H9 (cell line): ENCODE measurements around the gene SETMAR. TPM values are rescaled to one million over a fixed set of nuclear protein-coding genes. Genes with fewer than 3 reads are reported as not detected.
A peak's percentile ranks its signal among the peaks of the same experiment; 100 is the strongest.
"Not testable (repeated sequence)": the region's sequence is repeated elsewhere in the genome, so short reads cannot be mapped to it uniquely, and the experiment has no call there.

Experiments
- DNase-seq: peaks from one replicate; pipeline ENCODE4 v3.0.0-alpha.2; 2017
- H2AFZ ChIP-seq: one replicate; pipeline ENCODE4 v1.6.1; 2013; ENCODE audit warnings: mild to moderate bottlenecking, low read length, control low read depth, moderate library complexity
- H2AK5ac ChIP-seq: 2 replicates; pipeline ENCODE4 v1.6.1; 2013; ENCODE audit warnings: low read length, control low read depth, mixed read lengths; ENCODE audit not compliant: insufficient read length
- H2BK120ac ChIP-seq: one replicate; pipeline ENCODE4 v1.6.1; 2013; ENCODE audit warnings: low read depth, mild to moderate bottlenecking, low read length, control low read depth, inconsistent platforms; ENCODE audit not compliant: poor library complexity, severe bottlenecking
- H2BK12ac ChIP-seq: 2 replicates; pipeline ENCODE4 v1.6.1; 2013; ENCODE audit warnings: low read length, control low read depth, mixed read lengths, low read depth; ENCODE audit not compliant: insufficient read length
- H2BK15ac ChIP-seq: 2 replicates; pipeline ENCODE4 v1.6.1; 2013; ENCODE audit warnings: low read depth, low read length, control low read depth
- H2BK20ac ChIP-seq: one replicate; pipeline ENCODE4 v1.6.1; 2013; ENCODE audit warnings: low read depth, mild to moderate bottlenecking, low read length, control low read depth, inconsistent platforms; ENCODE audit not compliant: poor library complexity, severe bottlenecking
- H2BK5ac ChIP-seq: 2 replicates; pipeline ENCODE4 v1.6.1; 2013; ENCODE audit warnings: low read length, control low read depth, mixed read lengths; ENCODE audit not compliant: insufficient read length
- H3K14ac ChIP-seq: 2 replicates; pipeline ENCODE4 v1.6.1; 2013; ENCODE audit warnings: low read length, control low read depth; ENCODE audit not compliant: insufficient read depth
- H3K18ac ChIP-seq: 2 replicates; pipeline ENCODE4 v1.6.1; 2013; ENCODE audit warnings: low read depth, mild to moderate bottlenecking, mixed read lengths, low read length, control low read depth; ENCODE audit not compliant: insufficient read length
- H3K23ac ChIP-seq: 2 replicates; pipeline ENCODE4 v1.6.1; 2013; ENCODE audit warnings: low read length, control low read depth, mixed read lengths, low read depth; ENCODE audit not compliant: insufficient read length
- H3K23me2 ChIP-seq: 2 replicates; pipeline ENCODE4 v1.6.1; 2013; ENCODE audit warnings: low read depth, mild to moderate bottlenecking, mixed read lengths, low read length, control low read depth; ENCODE audit not compliant: insufficient read length, poor library complexity, severe bottlenecking
- H3K27ac ChIP-seq: 2 replicates; pipeline ENCODE4 v1.5.1; 2013; ENCODE audit warnings: low read length, control low read depth, mixed read lengths, low read depth; ENCODE audit not compliant: insufficient read length
- H3K27me3 ChIP-seq: 2 replicates; pipeline ENCODE4 v1.6.1; 2013; ENCODE audit warnings: low read length, control low read depth, inconsistent platforms; ENCODE audit not compliant: insufficient read depth
- H3K4ac ChIP-seq: 2 replicates; pipeline ENCODE4 v1.6.1; 2013; ENCODE audit warnings: low read depth, mild to moderate bottlenecking, control low read depth, inconsistent platforms, low read length, moderate library complexity
- H3K4me1 ChIP-seq: 2 replicates; pipeline ENCODE4 v1.6.1; 2013; ENCODE audit warnings: low read length, control low read depth, inconsistent platforms; ENCODE audit not compliant: insufficient read depth
- H3K4me2 ChIP-seq: 2 replicates; pipeline ENCODE4 v1.6.1; 2013; ENCODE audit warnings: low read length, control low read depth, mixed read lengths; ENCODE audit not compliant: insufficient read length, insufficient read depth
- H3K56ac ChIP-seq: 2 replicates; pipeline ENCODE4 v1.6.1; 2013; ENCODE audit warnings: low read depth, mild to moderate bottlenecking, mixed read lengths, low read length, control low read depth; ENCODE audit not compliant: insufficient read length
- H3K79me1 ChIP-seq: 2 replicates; pipeline ENCODE4 v1.6.1; 2013; ENCODE audit warnings: low read depth, mild to moderate bottlenecking, moderate library complexity, low read length, control low read depth, inconsistent platforms; ENCODE audit not compliant: insufficient read depth, poor library complexity, severe bottlenecking
- H3K79me2 ChIP-seq: 2 replicates; pipeline ENCODE4 v1.6.1; 2013; ENCODE audit warnings: low read length, control low read depth, inconsistent platforms; ENCODE audit not compliant: insufficient read depth
- H3K9ac ChIP-seq: 2 replicates; pipeline ENCODE4 v1.6.1; 2013; ENCODE audit warnings: low read length, control low read depth, mixed read lengths; ENCODE audit not compliant: insufficient read length; ENCODE audit errors: extremely low read depth
- H3K9me3 ChIP-seq: one replicate; pipeline ENCODE4 v1.6.1; 2013; ENCODE audit warnings: low read depth, low read length, inconsistent platforms; ENCODE audit not compliant: control insufficient read depth
- H3T11ph ChIP-seq: one replicate; pipeline ENCODE4 v1.6.1; 2013; ENCODE audit warnings: mild to moderate bottlenecking, low read length, control low read depth, inconsistent platforms
- H4K20me1 ChIP-seq: one replicate; pipeline ENCODE4 v1.6.1; 2013; ENCODE audit not compliant: control insufficient read depth, insufficient read length, insufficient read depth
- H4K5ac ChIP-seq: 2 replicates; pipeline ENCODE4 v1.6.1; 2013; ENCODE audit warnings: low read depth, mild to moderate bottlenecking, mixed read lengths, low read length, control low read depth; ENCODE audit not compliant: insufficient read length
- H4K8ac ChIP-seq: replicated peaks from 2 replicates; pipeline ENCODE4 v1.6.1; 2013; ENCODE audit warnings: low read length, control low read depth, mixed read lengths, low read depth; ENCODE audit not compliant: insufficient read length
- H4K91ac ChIP-seq: 2 replicates; pipeline ENCODE4 v1.6.1; 2013; ENCODE audit warnings: low read depth, mild to moderate bottlenecking, moderate library complexity, mixed read lengths, low read length, control low read depth; ENCODE audit not compliant: insufficient read length
- H3K27ac Mint-ChIP-seq, 3 experiments: 2 replicates in 2 of 3; 3 replicates in 1 of 3; pipeline ENCODE4 v1.8.0; 2020 to 2021; ENCODE audit warnings: mixed read lengths in 3 of 3, mild to moderate bottlenecking in 1 of 3, moderate library complexity in 1 of 3
- H3K27me3 Mint-ChIP-seq: 2 replicates; pipeline ENCODE4 v1.8.0; 2021; ENCODE audit warnings: low read depth, mild to moderate bottlenecking, moderate library complexity, mixed read lengths
- H3K36me3 Mint-ChIP-seq, 3 experiments: 2 replicates in 2 of 3; 3 replicates in 1 of 3; pipeline ENCODE4 v1.8.0; 2020 to 2021; ENCODE audit warnings: low read depth in 3 of 3, mixed read lengths in 3 of 3; ENCODE audit not compliant: insufficient read depth in 1 of 3
- H3K4me1 Mint-ChIP-seq, 2 experiments: 2 replicates each; pipeline ENCODE4 v1.8.0; 2020; ENCODE audit warnings: mixed read lengths in 2 of 2
- H3K4me3 Mint-ChIP-seq, 2 experiments: 2 replicates in 1 of 2; 3 replicates in 1 of 2; pipeline ENCODE4 v1.8.0; 2020 to 2021; ENCODE audit warnings: mild to moderate bottlenecking in 2 of 2, mixed read lengths in 2 of 2, moderate library complexity in 1 of 2
- H3K9me3 Mint-ChIP-seq, 2 experiments: 2 replicates in 1 of 2; 3 replicates in 1 of 2; pipeline ENCODE4 v1.8.0; 2020; ENCODE audit warnings: mild to moderate bottlenecking in 2 of 2, mixed read lengths in 2 of 2, moderate library complexity in 1 of 2
- WGBS: extraction: QIAGEN DNeasy Blood & Tissue Kit; methylation state at CpG from one replicate; pipeline ENCODE4 v1.1.7; 2013; ENCODE audit warnings: missing lambda C conversion rate, low lambda C conversion rate, mixed read lengths; ENCODE audit not compliant: insufficient read length; ENCODE audit errors: extremely low coverage; 5-methylcytosine and 5-hydroxymethylcytosine counted together
- total RNA-seq: library from RNA; stranded (reverse); gene quantifications from 2 replicates; pipeline ENCODE4 v1.2.1, GENCODE V29; 2021
- TF ChIP-seq, protein P1 (sequence below): fragments of 200-600 bp; sonication (generic); conservative IDR thresholded peaks from 3 replicates; pipeline ENCODE4 v1.8.0; 2021; ENCODE audit warnings: antibody characterized with exemption, mild to moderate bottlenecking

Gene SETMAR
- total RNA-seq, 1 experiment from 2014 or later: 29.1 TPM

DNA sequence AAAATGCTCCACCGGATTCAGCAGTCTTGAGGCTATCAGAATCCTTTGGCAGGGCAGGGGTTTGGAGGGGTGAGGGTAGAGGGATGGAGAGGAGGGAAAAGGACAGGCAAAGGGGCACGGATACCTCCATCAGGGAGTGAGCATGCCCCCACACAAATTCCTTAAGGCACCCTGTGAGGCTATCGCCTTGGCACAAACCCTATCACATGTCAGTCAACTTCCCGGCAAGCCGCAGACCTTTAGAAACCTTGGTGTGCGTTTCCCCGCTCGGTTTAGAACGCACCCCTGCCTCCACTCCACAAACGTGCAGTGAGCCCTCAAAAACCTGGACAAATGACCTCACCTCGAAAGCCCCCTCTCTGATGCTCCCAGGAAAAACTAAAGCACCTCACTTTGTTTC is 422 bp upstream of the SETMAR start:
- no peak overlapping the region for H3K27ac ChIP-seq

DNA sequence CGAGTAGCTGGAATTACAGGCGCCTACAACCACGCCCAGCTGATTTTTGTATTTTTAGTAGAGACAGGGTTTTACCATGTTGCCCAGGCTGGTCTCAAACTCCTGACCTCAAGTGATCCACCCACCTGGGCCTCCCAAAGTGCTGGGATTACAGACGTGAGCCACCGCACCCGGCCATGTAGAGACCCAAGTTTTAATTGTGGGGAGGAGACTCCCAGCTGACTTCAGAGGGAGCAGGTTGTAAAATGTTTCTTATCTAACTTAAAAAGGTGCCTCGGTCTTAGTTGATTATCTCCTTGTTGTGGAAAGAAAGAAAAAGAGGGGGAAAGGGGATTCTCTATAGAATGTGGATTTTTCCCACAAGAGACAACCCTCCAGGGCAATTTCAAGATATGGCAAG is 2.0 kb downstream of the SETMAR start:
- not testable (repeated sequence) for H3K9me3 ChIP-seq, H4K91ac ChIP-seq, H3K9ac ChIP-seq, H2BK15ac ChIP-seq, DNase-seq, H2BK5ac ChIP-seq, H4K8ac ChIP-seq, H3K79me2 ChIP-seq, H3K56ac ChIP-seq, H4K20me1 ChIP-seq, H2AFZ ChIP-seq, H2BK120ac ChIP-seq, H3K27me3 Mint-ChIP-seq, H3K27me3 ChIP-seq, H3K27ac ChIP-seq, H3K79me1 ChIP-seq, H3K14ac ChIP-seq, H3K23ac ChIP-seq, H3T11ph ChIP-seq, H2BK20ac ChIP-seq, H2AK5ac ChIP-seq, H3K9me3 Mint-ChIP-seq, H3K4me2 ChIP-seq, H3K18ac ChIP-seq, H3K27ac Mint-ChIP-seq, H3K4ac ChIP-seq, H3K23me2 ChIP-seq, H3K4me1 ChIP-seq, H2BK12ac ChIP-seq, H4K5ac ChIP-seq
- H3K4me3 Mint-ChIP-seq: peak overlapping the region in 1 of 2 experiments; percentile 93; a peak in 2 of 5 replicates
- H3K36me3 Mint-ChIP-seq: peaks cover 14 to 23% (median 16%) of the 10 kb centered on the region in 3 experiments
- H3K4me1 Mint-ChIP-seq: peaks cover 40 to 53% of the 10 kb centered on the region in 2 experiments
- WGBS: no CpG with 5 or more reads among the region's 7 CpGs

More for the DNA sequence above, 422 bp upstream of the SETMAR start:
- Histone ChIP-seq H3K4me1 (no peaks in the 10 kb centered on the region; the same call in 1 of the 2 replicates), H3K4me2 (peak overlapping the region; percentile 80), H3K23ac (no peak overlapping the region), H3K27me3 (no peaks in the 10 kb centered on the region), H3T11ph (no peak overlapping the region), H2AK5ac (no peak overlapping the region), H4K8ac (no peak overlapping the region), H3K79me1 (no peaks in the 10 kb centered on the region), H2BK12ac (no peak overlapping the region), H2BK5ac (no peak overlapping the region), H3K14ac (0 out of 2 replicates have a peak overlapping the region, but pooled peaks have one; percentile 51), H3K23me2 (peaks cover 7% of the 10 kb centered on the region), H3K18ac (no peak overlapping the region), H2BK15ac (no peak overlapping the region), H4K20me1 (no peaks in the 10 kb centered on the region), H4K91ac (no peak overlapping the region), H2BK120ac (no peak overlapping the region), H3K9ac (peak overlapping the region; percentile 25), H3K4ac (no peak overlapping the region), H4K5ac (no peak overlapping the region), H3K56ac (no peak overlapping the region), H3K79me2 (peaks cover 2% of the 10 kb centered on the region; the same call in 1 of the 2 replicates), H3K9me3 (no peaks in the 10 kb centered on the region), H2AFZ (peak overlapping the region; percentile 90), H2BK20ac (no peak overlapping the region)
- TF ChIP-seq, protein P1, sequence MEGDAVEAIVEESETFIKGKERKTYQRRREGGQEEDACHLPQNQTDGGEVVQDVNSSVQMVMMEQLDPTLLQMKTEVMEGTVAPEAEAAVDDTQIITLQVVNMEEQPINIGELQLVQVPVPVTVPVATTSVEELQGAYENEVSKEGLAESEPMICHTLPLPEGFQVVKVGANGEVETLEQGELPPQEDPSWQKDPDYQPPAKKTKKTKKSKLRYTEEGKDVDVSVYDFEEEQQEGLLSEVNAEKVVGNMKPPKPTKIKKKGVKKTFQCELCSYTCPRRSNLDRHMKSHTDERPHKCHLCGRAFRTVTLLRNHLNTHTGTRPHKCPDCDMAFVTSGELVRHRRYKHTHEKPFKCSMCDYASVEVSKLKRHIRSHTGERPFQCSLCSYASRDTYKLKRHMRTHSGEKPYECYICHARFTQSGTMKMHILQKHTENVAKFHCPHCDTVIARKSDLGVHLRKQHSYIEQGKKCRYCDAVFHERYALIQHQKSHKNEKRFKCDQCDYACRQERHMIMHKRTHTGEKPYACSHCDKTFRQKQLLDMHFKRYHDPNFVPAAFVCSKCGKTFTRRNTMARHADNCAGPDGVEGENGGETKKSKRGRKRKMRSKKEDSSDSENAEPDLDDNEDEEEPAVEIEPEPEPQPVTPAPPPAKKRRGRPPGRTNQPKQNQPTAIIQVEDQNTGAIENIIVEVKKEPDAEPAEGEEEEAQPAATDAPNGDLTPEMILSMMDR: no peak
- H3K4me1 Mint-ChIP-seq: peaks cover 27 to 37% of the 10 kb centered on the region in 2 experiments
- WGBS: no CpG with 5 or more reads among the region's 11 CpGs
- H3K27ac Mint-ChIP-seq: peak overlapping the region in 2 of 3 experiments; percentile 98 to 99; a peak in 5 of 7 replicates
- peak overlapping the region; percentile 93 to 96 for H3K4me3 Mint-ChIP-seq
- peaks cover 8 to 19% (median 12%) of the 10 kb centered on the region in 3 experiments; a peak in 6 of 7 replicates for H3K36me3 Mint-ChIP-seq
- no peak for DNase-seq
- peaks cover 3% of the 10 kb centered on the region; the same call in 1 of the 2 replicates for H3K27me3 Mint-ChIP-seq
- no peaks in the 10 kb centered on the region for H3K9me3 Mint-ChIP-seq
